Measurements from ENCODE around the gene OR52D1. TPM values are rescaled to one million over a fixed set of nuclear protein-coding genes. Genes with fewer than 3 reads are reported as not detected.

OR52D1 gene
- total RNA-seq, 2 donors from 2014 or later = not detected

DNA sequence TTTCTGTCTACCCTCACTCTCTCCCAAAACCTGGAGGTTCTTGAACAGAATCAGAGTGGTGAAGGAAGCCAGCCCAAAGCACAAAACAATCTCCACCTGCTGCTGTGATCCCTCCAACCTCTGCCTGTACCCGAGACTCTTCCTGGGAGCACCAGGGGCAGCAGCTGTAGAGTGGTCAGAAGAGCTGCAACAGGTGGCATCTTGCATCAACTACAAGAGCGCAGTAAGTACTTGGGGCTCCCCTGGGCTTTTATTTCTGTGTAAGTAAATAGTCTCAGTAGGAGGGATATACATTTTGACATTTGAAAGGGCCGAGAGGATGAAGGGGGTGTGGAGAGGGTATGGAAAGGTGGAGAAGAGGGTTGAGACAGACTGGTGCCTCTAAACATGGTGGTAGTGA is 36.3 kb downstream of the OR52D1 start:
- ATAC-seq (ENCODE audit: insufficient number of reproducible peaks, low FRiP score, low read depth) = no peak
- no peaks in the 10 kb centered on the region for H3K9me3 ChIP-seq
- DNase-seq (ENCODE audit: low spot score) = no peak
- no peaks in the 10 kb centered on the region for H3K36me3 ChIP-seq
- no peaks in the 10 kb centered on the region for H3K4me1 ChIP-seq (ENCODE audit: control insufficient read depth in 1 of 2, low read depth in 2 of 2)
- TF ChIP-seq, protein P1, sequence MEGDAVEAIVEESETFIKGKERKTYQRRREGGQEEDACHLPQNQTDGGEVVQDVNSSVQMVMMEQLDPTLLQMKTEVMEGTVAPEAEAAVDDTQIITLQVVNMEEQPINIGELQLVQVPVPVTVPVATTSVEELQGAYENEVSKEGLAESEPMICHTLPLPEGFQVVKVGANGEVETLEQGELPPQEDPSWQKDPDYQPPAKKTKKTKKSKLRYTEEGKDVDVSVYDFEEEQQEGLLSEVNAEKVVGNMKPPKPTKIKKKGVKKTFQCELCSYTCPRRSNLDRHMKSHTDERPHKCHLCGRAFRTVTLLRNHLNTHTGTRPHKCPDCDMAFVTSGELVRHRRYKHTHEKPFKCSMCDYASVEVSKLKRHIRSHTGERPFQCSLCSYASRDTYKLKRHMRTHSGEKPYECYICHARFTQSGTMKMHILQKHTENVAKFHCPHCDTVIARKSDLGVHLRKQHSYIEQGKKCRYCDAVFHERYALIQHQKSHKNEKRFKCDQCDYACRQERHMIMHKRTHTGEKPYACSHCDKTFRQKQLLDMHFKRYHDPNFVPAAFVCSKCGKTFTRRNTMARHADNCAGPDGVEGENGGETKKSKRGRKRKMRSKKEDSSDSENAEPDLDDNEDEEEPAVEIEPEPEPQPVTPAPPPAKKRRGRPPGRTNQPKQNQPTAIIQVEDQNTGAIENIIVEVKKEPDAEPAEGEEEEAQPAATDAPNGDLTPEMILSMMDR (IDR thresholded peaks at IDR 0.05) = no peak
- H3K4me3 ChIP-seq = no peak overlapping the region
- no peaks in the 10 kb centered on the region for H3K27me3 ChIP-seq (replicated peaks; ENCODE audit: insufficient read depth)
- H3K27ac ChIP-seq = no peak overlapping the region

DNA sequence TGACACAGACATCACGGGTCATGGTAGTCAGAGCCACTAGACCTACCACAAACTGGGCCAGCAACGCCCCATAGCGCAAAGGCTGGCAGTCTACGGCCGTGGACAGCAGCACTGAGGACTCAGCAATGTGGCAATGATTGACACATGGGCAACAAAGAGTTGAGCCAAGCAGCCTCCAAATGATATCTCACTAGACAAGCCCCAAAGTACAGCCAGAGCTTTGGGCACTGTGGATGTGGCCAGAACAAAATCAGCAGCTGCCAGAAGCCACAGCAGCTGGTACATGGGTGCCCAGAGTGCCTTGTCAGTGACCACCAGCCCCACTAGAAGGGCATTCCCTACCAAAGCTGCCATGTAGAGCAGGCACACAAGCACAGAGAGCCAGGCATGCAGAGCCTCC is 39.2 kb downstream of the OR52D1 start:
- Histone ChIP-seq H3K27me3 (replicated peaks; ENCODE audit: insufficient read depth) (no peaks in the 10 kb centered on the region), H3K36me3 (no peaks in the 10 kb centered on the region), H3K9me3 (no peaks in the 10 kb centered on the region), H3K4me3 (no peak overlapping the region), H3K4me1 (ENCODE audit: control insufficient read depth in 1 of 2, low read depth in 2 of 2) (no peaks in the 10 kb centered on the region), H3K27ac (no peak overlapping the region)
- TF ChIP-seq, protein P1 (IDR thresholded peaks at IDR 0.05) = no peak
- no peak for DNase-seq (ENCODE audit: low spot score)
- no peak for ATAC-seq (ENCODE audit: insufficient number of reproducible peaks, low FRiP score, low read depth)

DNA sequence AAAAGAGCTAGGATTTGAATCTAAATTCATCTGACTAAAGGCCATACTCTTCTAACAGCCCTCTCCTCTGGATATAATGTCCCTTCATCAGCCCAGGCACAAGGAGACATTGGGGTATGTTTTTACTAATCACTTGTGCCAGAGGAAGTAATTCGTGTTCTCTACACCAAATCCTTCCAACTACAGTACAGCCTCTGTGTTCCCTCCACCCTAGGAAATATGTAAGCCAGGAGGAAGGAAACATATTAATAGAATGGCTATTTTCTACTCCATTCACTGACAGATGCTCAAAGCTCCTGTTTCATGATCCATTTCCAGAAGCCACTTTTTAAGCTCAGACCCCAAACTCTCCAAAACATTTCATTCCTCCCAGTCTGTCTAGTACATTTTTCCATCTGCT is 40.0 kb downstream of the OR52D1 start:
- no peak overlapping the region for H3K27ac ChIP-seq
- no peaks in the 10 kb centered on the region for H3K27me3 ChIP-seq (replicated peaks; ENCODE audit: insufficient read depth)
- TF ChIP-seq, protein P1 (IDR thresholded peaks at IDR 0.05) = no peak
- DNase-seq (ENCODE audit: low spot score) (no peak), ATAC-seq (ENCODE audit: insufficient number of reproducible peaks, low FRiP score, low read depth) (no peak)
- H3K36me3 ChIP-seq = no peaks in the 10 kb centered on the region
- no peaks in the 10 kb centered on the region for H3K4me1 ChIP-seq (ENCODE audit: control insufficient read depth in 1 of 2, low read depth in 2 of 2)
- no peaks in the 10 kb centered on the region for H3K9me3 ChIP-seq
- H3K4me3 ChIP-seq = no peak overlapping the region

DNA sequence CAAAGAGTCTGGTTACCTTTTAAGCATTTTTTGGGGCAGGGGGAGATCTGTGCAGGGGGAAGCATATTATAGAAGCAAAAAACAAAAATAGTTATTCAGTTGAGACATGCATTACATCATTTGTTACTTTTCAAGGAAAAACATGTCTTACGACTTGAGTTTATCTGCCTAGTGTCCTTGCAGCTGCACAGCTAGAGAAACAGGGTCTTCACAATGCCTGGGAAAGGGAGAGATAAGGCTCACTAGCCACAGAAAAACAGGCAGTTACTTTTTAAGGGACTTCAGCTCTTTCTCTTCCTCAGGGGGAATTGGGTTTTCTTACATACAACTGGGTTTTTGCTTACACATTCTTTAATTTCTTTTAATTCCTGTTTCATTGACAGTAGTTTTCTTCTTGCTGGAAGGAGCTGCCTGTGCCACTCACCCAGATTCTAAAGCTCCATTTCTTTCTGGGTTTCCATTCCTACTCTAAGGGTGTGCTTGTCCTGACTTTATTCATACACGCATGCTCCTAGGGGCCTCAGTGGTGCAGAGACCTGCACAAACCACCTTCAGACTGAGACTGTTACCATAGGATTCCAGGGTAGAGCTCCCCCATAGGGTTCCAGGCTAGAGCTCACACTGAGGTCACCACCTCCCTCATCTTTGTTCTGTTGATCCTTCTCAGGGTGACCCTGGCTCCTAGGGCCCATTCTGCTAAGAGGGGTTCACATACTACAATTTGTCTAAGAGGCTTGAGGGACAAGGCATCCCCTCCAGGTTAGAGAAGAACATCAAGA is 42.8 kb downstream of the OR52D1 start:
- DNase-seq (ENCODE audit: low spot score) (no peak), ATAC-seq (ENCODE audit: insufficient number of reproducible peaks, low FRiP score, low read depth) (no peak)
- H3K27me3 ChIP-seq (replicated peaks; ENCODE audit: insufficient read depth) = no peaks in the 10 kb centered on the region
- no peaks in the 10 kb centered on the region for H3K9me3 ChIP-seq
- no peak overlapping the region for H3K27ac ChIP-seq
- no peaks in the 10 kb centered on the region for H3K4me1 ChIP-seq (ENCODE audit: control insufficient read depth in 1 of 2, low read depth in 2 of 2)
- TF ChIP-seq, protein P1 (IDR thresholded peaks at IDR 0.05) = no peak
- no peak overlapping the region for H3K4me3 ChIP-seq
- H3K36me3 ChIP-seq = no peaks in the 10 kb centered on the region

DNA sequence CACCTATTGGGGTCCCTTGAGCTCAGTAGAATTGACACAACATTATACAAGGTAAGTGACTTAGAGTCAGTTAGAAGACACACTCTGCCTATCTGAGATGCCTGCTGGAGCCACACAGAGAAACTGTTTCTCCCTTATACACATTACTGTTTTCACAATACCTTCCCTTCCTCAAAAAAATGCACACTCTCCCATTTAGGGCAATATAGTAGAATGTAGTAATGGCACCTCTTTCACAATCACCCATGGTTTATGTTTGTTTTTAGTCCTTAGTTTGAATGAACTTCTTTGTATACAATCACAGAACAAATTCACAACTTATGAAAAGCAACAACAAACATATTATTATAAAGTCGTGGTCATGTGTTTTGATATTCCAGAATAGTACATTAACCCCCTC is 45.6 kb downstream of the OR52D1 start:
- H3K9me3 ChIP-seq = no peaks in the 10 kb centered on the region
- no peaks in the 10 kb centered on the region for H3K27me3 ChIP-seq (replicated peaks; ENCODE audit: insufficient read depth)
- no peak overlapping the region for H3K4me3 ChIP-seq
- TF ChIP-seq, protein P1 (IDR thresholded peaks at IDR 0.05) = no peak
- no peaks in the 10 kb centered on the region for H3K36me3 ChIP-seq
- DNase-seq (ENCODE audit: low spot score) = no peak
- no peak overlapping the region for H3K27ac ChIP-seq
- H3K4me1 ChIP-seq (ENCODE audit: control insufficient read depth in 1 of 2, low read depth in 2 of 2) = no peaks in the 10 kb centered on the region
- ATAC-seq (ENCODE audit: insufficient number of reproducible peaks, low FRiP score, low read depth) = no peak

Measured in thoracic aorta (tissue), 2 donors.